Neural progenitor cell (in vitro differentiated cells): ENCODE results near the gene MMP14. TPM values are rescaled to one million over a fixed set of nuclear protein-coding genes. Genes with fewer than 3 reads are reported as not detected.

Source experiments
- DNase-seq: peaks from one replicate; pipeline ENCODE4 v3.0.0-alpha.2; 2016; ENCODE audit warnings: low spot score
- H2AFZ ChIP-seq: fragments of 200-600 bp; sonication (generic); replicated peaks from 2 replicates; pipeline ENCODE4 v1.6.1; 2016; ENCODE audit warnings: antibody characterized with exemption
- H3F3A ChIP-seq: fragments of 200-600 bp; sonication (generic); 2 replicates; pipeline ENCODE4 v1.6.1; 2016; ENCODE audit warnings: antibody characterized with exemption, low read depth
- H3K27ac ChIP-seq: fragments of 200-600 bp; sonication (generic); 2 replicates; pipeline ENCODE4 v1.5.1; 2016; ENCODE audit warnings: mild to moderate bottlenecking
- H3K27me3 ChIP-seq: fragments of 200-600 bp; sonication (generic); 2 replicates; pipeline ENCODE4 v1.6.1; 2016; ENCODE audit warnings: mild to moderate bottlenecking, moderate library complexity
- H3K36me3 ChIP-seq: fragments of 200-600 bp; sonication (generic); 2 replicates; pipeline ENCODE4 v1.5.1; 2016
- H3K4me1 ChIP-seq: fragments of 200-600 bp; sonication (generic); 2 replicates; pipeline ENCODE4 v1.6.1; 2016; ENCODE audit warnings: mixed run types
- H3K4me2 ChIP-seq: fragments of 200-600 bp; sonication (generic); 2 replicates; pipeline ENCODE4 v1.6.1; 2016
- H3K4me3 ChIP-seq: fragments of 200-600 bp; sonication (generic); 2 replicates; pipeline ENCODE4 v1.5.1; 2016
- H3K79me2 ChIP-seq: fragments of 200-600 bp; sonication (generic); 2 replicates; pipeline ENCODE4 v1.6.1; 2016; ENCODE audit warnings: low read depth
- H3K9ac ChIP-seq: fragments of 200-600 bp; sonication (generic); 2 replicates; pipeline ENCODE4 v1.6.1; 2016
- H3K9me3 ChIP-seq: fragments of 200-600 bp; sonication (generic); 2 replicates; pipeline ENCODE4 v1.5.1; 2016; ENCODE audit warnings: low read depth
- H4K20me1 ChIP-seq: fragments of 200-600 bp; sonication (generic); 2 replicates; pipeline ENCODE4 v1.6.1; 2016; ENCODE audit warnings: low read depth
- H3K27ac Mint-ChIP-seq: 3 replicates; pipeline ENCODE4 v1.8.0; 2021; ENCODE audit warnings: mixed read lengths
- H3K27me3 Mint-ChIP-seq: 2 replicates; pipeline ENCODE4 v1.8.0; 2022; ENCODE audit warnings: low read depth, mild to moderate bottlenecking, inconsistent platforms, moderate library complexity, mixed read lengths; ENCODE audit not compliant: insufficient read depth
- H3K36me3 Mint-ChIP-seq: 3 replicates; pipeline ENCODE4 v1.8.0; 2021; ENCODE audit warnings: mixed read lengths
- H3K4me1 Mint-ChIP-seq: 3 replicates; pipeline ENCODE4 v1.8.0; 2021; ENCODE audit warnings: mixed read lengths
- H3K4me3 Mint-ChIP-seq: 3 replicates; pipeline ENCODE4 v1.8.0; 2021; ENCODE audit warnings: mild to moderate bottlenecking, moderate library complexity, mixed read lengths
- H3K9me3 Mint-ChIP-seq: 3 replicates; pipeline ENCODE4 v1.8.0; 2020; ENCODE audit warnings: mixed read lengths
- EZH2 ChIP-seq: fragments of 200-600 bp; sonication (generic); IDR thresholded peaks from 2 replicates; pipeline ENCODE4 v1.6.1; 2017; ENCODE audit warnings: antibody characterized with exemption, mild to moderate bottlenecking, moderate library complexity
- EZH2phosphoT487 ChIP-seq: fragments of 200-600 bp; sonication (generic); IDR thresholded peaks from 2 replicates; pipeline ENCODE4 v1.6.1; 2017; ENCODE audit warnings: antibody characterized with exemption
- total RNA-seq: library from RNA; depleted of rRNA; stranded (reverse); fragments of >200 nt; gene quantifications from 2 replicates; pipeline ENCODE4 v1.2.3, GENCODE V29; 2015; ENCODE audit warnings: low replicate concordance
- TF ChIP-seq, protein P1 (sequence below): fragments of 200-600 bp; sonication (generic); IDR thresholded peaks from 2 replicates; pipeline ENCODE4 v1.5.1; 2017; ENCODE audit warnings: antibody characterized with exemption, mild to moderate bottlenecking

MMP14 gene
- total RNA-seq, 1 donor from 2014 or later = 15.1 TPM

DNA sequence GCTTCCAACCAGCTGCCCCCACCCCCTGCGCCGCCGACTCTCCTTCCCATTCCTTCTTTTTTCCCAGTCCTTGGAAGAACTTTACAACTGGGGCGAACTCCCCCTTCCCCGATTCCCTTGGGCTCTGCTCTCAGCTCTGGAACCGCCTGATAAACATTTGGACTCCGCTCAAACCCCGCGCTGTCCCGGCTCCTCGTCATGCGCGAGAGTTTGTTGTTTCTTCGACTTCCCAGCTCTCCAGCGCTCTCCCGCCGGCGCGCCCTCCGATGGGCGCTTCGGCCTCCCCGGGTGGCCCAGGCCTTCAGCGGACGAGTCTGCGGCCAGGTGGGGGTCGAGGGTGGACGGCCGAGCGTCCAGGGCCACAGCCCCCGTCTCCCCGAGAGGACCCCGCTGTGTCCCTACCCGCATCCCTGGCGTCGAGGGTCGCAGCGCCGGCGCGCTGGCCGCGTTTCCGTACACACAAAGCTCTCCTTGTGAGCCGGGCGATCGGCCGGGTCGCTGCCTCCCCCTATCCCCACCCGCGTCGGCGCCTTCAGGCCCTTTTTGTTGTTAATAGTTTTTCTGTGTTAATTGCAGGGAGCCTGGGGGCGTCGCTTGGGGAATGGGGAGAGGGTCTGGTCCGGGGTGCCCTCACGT is 847 bp downstream of the MMP14 start:
- H3K36me3 Mint-ChIP-seq = peaks cover 8% of the 10 kb centered on the region
- Histone ChIP-seq H3K27ac (no peak overlapping the region), H4K20me1 (no peaks in the 10 kb centered on the region), H3K79me2 (peaks cover 10% of the 10 kb centered on the region), H3K9me3 (no peaks in the 10 kb centered on the region), H3K4me2 (peak overlapping the region; percentile 90), H3K36me3 (no peaks in the 10 kb centered on the region), H3F3A (peaks cover 36% of the 10 kb centered on the region), H3K9ac (peak overlapping the region; percentile 32), H3K27me3 (peaks cover 26% of the 10 kb centered on the region), H3K4me1 (peaks cover 9% of the 10 kb centered on the region), H2AFZ (peak overlapping the region; percentile 95), H3K4me3 (peak overlapping the region; percentile 72)
- peak overlapping the region; percentile 26 for H3K27ac Mint-ChIP-seq
- peak overlapping the region; percentile 93 for H3K4me3 Mint-ChIP-seq
- H3K9me3 Mint-ChIP-seq = no peaks in the 10 kb centered on the region
- peak; percentile 53 for DNase-seq
- peaks cover 18% of the 10 kb centered on the region for H3K4me1 Mint-ChIP-seq
- peaks cover 23% of the 10 kb centered on the region for H3K27me3 Mint-ChIP-seq
- TF ChIP-seq EZH2phosphoT487 (peak; percentile 61), EZH2 (peak; percentile 62)
- TF ChIP-seq, protein P1, sequence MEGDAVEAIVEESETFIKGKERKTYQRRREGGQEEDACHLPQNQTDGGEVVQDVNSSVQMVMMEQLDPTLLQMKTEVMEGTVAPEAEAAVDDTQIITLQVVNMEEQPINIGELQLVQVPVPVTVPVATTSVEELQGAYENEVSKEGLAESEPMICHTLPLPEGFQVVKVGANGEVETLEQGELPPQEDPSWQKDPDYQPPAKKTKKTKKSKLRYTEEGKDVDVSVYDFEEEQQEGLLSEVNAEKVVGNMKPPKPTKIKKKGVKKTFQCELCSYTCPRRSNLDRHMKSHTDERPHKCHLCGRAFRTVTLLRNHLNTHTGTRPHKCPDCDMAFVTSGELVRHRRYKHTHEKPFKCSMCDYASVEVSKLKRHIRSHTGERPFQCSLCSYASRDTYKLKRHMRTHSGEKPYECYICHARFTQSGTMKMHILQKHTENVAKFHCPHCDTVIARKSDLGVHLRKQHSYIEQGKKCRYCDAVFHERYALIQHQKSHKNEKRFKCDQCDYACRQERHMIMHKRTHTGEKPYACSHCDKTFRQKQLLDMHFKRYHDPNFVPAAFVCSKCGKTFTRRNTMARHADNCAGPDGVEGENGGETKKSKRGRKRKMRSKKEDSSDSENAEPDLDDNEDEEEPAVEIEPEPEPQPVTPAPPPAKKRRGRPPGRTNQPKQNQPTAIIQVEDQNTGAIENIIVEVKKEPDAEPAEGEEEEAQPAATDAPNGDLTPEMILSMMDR = no peak

GRCh38 chr14:22837750-22838538 is 1.6 kb downstream of the MMP14 start:
- Histone ChIP-seq H3K4me3 (peak overlapping the region; percentile 72), H3F3A (peaks cover 36% of the 10 kb centered on the region), H3K79me2 (peaks cover 10% of the 10 kb centered on the region), H3K9me3 (no peaks in the 10 kb centered on the region), H3K27ac (no peak overlapping the region), H3K36me3 (no peaks in the 10 kb centered on the region), H3K4me1 (peaks cover 9% of the 10 kb centered on the region), H4K20me1 (no peaks in the 10 kb centered on the region), H2AFZ (peak overlapping the region; percentile 95), H3K9ac (no peak overlapping the region), H3K27me3 (peaks cover 26% of the 10 kb centered on the region), H3K4me2 (peak overlapping the region; percentile 90)
- no peaks in the 10 kb centered on the region for H3K9me3 Mint-ChIP-seq
- H3K27me3 Mint-ChIP-seq = peaks cover 23% of the 10 kb centered on the region
- H3K4me3 Mint-ChIP-seq = peak overlapping the region; percentile 93
- H3K4me1 Mint-ChIP-seq = peaks cover 18% of the 10 kb centered on the region
- no peak overlapping the region for H3K27ac Mint-ChIP-seq
- TF ChIP-seq EZH2 (peak; percentile 7), EZH2phosphoT487 (peak; percentile 3)
- TF ChIP-seq, protein P1 = no peak
- DNase-seq = no peak
- H3K36me3 Mint-ChIP-seq = peaks cover 8% of the 10 kb centered on the region

GRCh38 chr14:22838631-22839041 is 2.3 kb downstream of the MMP14 start:
- H2AFZ ChIP-seq = no peak overlapping the region
- no peak for TF ChIP-seq EZH2phosphoT487
- TF ChIP-seq EZH2 = no peak
- TF ChIP-seq, protein P1 = no peak
- H3K4me1 ChIP-seq = peaks cover 9% of the 10 kb centered on the region
- peaks cover 36% of the 10 kb centered on the region for H3F3A ChIP-seq
- H3K27ac ChIP-seq = no peak overlapping the region
- no peak overlapping the region for H3K9ac ChIP-seq
- no peaks in the 10 kb centered on the region for H4K20me1 ChIP-seq
- peak overlapping the region; percentile 53 for H3K4me3 Mint-ChIP-seq
- H3K79me2 ChIP-seq = peaks cover 10% of the 10 kb centered on the region
- H3K36me3 Mint-ChIP-seq = peaks cover 5% of the 10 kb centered on the region
- peak overlapping the region; percentile 90 for H3K4me2 ChIP-seq
- H3K27me3 ChIP-seq = peaks cover 26% of the 10 kb centered on the region
- no peak for DNase-seq
- H3K9me3 ChIP-seq = no peaks in the 10 kb centered on the region
- no peak overlapping the region for H3K4me3 ChIP-seq
- H3K4me1 Mint-ChIP-seq = peaks cover 18% of the 10 kb centered on the region
- H3K27me3 Mint-ChIP-seq = peaks cover 23% of the 10 kb centered on the region
- H3K27ac Mint-ChIP-seq = no peak overlapping the region
- no peaks in the 10 kb centered on the region for H3K36me3 ChIP-seq
- no peaks in the 10 kb centered on the region for H3K9me3 Mint-ChIP-seq
